Fibroblast of mammary gland (primary cell): ENCODE results near the gene MEF2A.
A peak's percentile ranks its signal among the peaks of the same experiment; 100 is the strongest.
"Not testable (repeated sequence)": the region's sequence is repeated elsewhere in the genome, so short reads cannot be mapped to it uniquely, and the experiment has no call there.

Experiments
- DNase-seq: peaks from one replicate; pipeline ENCODE4 v3.0.0-alpha.2; 2010; ENCODE audit warnings: low read depth
- H3K4me3 ChIP-seq: 2 replicates; pipeline ENCODE4 v1.5.1; 2011; ENCODE audit warnings: low read depth, mild to moderate bottlenecking, low read length, moderate library complexity; ENCODE audit not compliant: control insufficient read depth
- TF ChIP-seq, protein P1 (sequence below): conservative IDR thresholded peaks from 2 replicates; pipeline ENCODE4 v1.5.1; 2011; ENCODE audit warnings: low read depth, low read length, inconsistent platforms; ENCODE audit not compliant: control insufficient read depth, insufficient read depth

The MEF2A gene

GRCh38 chr15:99645951-99646350 is 80.2 kb downstream of the MEF2A start:
- H3K4me3 ChIP-seq = no peak overlapping the region
- no peak for DNase-seq
- TF ChIP-seq, protein P1, sequence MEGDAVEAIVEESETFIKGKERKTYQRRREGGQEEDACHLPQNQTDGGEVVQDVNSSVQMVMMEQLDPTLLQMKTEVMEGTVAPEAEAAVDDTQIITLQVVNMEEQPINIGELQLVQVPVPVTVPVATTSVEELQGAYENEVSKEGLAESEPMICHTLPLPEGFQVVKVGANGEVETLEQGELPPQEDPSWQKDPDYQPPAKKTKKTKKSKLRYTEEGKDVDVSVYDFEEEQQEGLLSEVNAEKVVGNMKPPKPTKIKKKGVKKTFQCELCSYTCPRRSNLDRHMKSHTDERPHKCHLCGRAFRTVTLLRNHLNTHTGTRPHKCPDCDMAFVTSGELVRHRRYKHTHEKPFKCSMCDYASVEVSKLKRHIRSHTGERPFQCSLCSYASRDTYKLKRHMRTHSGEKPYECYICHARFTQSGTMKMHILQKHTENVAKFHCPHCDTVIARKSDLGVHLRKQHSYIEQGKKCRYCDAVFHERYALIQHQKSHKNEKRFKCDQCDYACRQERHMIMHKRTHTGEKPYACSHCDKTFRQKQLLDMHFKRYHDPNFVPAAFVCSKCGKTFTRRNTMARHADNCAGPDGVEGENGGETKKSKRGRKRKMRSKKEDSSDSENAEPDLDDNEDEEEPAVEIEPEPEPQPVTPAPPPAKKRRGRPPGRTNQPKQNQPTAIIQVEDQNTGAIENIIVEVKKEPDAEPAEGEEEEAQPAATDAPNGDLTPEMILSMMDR = no peak

DNA sequence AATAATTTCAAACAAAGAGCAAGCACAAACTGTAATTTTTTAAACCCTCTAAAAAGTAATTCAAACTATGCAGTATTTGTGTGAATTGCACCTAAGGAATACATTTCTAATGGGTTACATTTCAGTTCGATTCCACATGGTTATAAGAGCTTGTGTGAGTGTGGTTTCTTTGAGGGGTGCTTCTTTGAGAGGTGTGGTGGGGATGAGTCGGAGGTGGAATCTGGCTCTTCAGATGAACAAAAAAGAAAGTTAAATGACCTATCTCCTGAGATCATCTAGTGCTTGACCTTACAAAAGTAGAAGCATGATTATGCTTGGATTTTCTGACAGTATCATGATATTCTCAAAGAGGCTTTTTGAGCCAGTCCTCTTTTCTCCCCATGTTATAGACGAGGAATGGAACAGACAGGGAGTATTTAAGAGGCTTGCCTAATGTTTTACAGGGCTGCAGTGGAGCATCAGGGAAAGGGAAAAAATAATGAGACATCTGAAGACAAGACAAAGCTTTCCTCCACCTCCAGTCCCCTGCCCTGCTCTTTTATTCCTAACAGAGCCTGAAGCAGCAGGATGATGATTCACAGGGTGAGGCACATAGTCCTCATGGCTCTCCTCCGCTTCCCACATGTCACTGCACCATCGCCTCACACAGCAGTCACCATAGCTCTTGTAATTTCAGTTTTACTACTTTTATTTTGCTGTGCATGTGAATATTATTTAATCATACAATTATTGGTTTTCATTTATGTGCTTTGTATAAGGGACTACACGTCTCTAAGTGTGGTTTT is 85.4 kb downstream of the MEF2A start:
- no peak overlapping the region for H3K4me3 ChIP-seq
- TF ChIP-seq, protein P1 = no peak
- peak; percentile 77 for DNase-seq

DNA sequence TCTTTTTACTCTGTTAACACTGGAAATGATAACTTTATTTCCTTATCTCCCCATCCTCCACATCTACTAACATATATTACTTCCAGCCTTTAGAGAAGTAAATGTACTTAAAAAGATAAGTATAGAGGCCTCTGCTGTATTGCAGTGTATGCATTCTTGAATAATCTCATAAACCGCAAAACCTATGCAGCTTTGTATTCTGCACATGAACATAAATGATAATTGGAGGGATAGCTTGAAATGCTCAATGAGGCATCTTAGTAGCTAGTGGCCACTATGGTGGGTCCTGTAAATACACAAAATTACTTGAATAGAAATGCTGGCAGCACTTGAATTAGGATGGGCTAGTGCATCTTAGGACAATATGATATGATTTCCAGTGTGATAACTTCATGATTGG is 90.4 kb downstream of the MEF2A start:
- H3K4me3 ChIP-seq = no peak overlapping the region
- DNase-seq = no peak
- TF ChIP-seq, protein P1 = no peak

GRCh38 chr15:99657996-99658395 is 92.2 kb downstream of the MEF2A start:
- no peak overlapping the region for H3K4me3 ChIP-seq
- TF ChIP-seq, protein P1 = no peak
- no peak for DNase-seq

DNA sequence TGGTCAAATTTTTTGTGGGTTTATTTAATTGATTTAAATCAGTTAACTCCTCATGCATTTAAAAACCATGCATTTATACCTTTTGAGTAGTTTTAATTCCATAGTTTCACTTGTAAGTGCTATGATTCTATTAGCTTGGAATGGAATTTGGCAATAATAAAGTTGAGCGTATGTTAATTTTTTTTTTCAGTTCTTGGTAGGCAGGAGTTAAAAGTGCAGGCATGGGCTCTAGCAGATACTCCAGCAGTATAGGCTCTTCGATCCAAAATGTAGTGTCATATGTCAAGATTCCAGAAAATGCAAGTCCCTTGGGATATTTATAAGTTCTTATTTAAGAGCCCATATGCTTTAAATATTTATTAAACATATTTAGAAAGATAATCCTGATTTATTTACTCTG is 97.1 kb downstream of the MEF2A start:
- TF ChIP-seq, protein P1 = no peak
- DNase-seq = no peak
- H3K4me3 ChIP-seq = no peak overlapping the region

GRCh38 chr15:99666073-99666472 is 100.3 kb downstream of the MEF2A start:
- not testable (repeated sequence) for DNase-seq, H3K4me3 ChIP-seq

GRCh38 chr15:99668533-99669182 is 102.9 kb downstream of the MEF2A start:
- TF ChIP-seq, protein P1 = no peak
- H3K4me3 ChIP-seq = no peak overlapping the region
- DNase-seq = no peak
